ENCODE data around the gene FAM162B. TPM values are rescaled to one million over a fixed set of nuclear protein-coding genes. Genes with fewer than 3 reads are reported as not detected.

The FAM162B gene
- total RNA-seq, 1 experiment from 2014 or later: 2.1 TPM

- TF ChIP-seq CTCF (conservative IDR thresholded peaks at IDR 0.05): no peak
- WGBS (ENCODE audit: extremely low coverage, insufficient read length, low lambda C conversion rate): no CpG with 5 or more reads among the region's 2 CpGs
- Mint-ChIP-seq H3K4me1 (peaks cover 7 to 8% of the 10 kb centered on the region in 2 experiments), H3K27ac (no peak overlapping the region), H3K9me3 (no peaks in the 10 kb centered on the region; a peak in 1 of 5 replicates), H3K36me3 (ENCODE audit: insufficient read depth in 1 of 3, low read depth in 3 of 3) (no peaks in the 10 kb centered on the region; a peak in 2 of 7 replicates), H3K27me3 (ENCODE audit: low read depth) (peaks cover 44% of the 10 kb centered on the region), H3K4me3 (no peak overlapping the region)
- Histone ChIP-seq H2BK5ac (ENCODE audit: insufficient read length, low read length) (no peak overlapping the region), H3K56ac (ENCODE audit: insufficient read length, low read depth, low read length) (no peak overlapping the region), H4K91ac (ENCODE audit: insufficient read length, low read depth, low read length) (no peak overlapping the region), H3K4ac (ENCODE audit: low read depth, low read length) (no peak overlapping the region), H3K4me2 (ENCODE audit: insufficient read depth, insufficient read length, low read length) (no peak overlapping the region), H2BK20ac (ENCODE audit: low read depth, low read length, poor library complexity, severe bottlenecking) (no peak overlapping the region), H2AK5ac (ENCODE audit: insufficient read length, low read length) (no peak overlapping the region), H3K14ac (ENCODE audit: insufficient read depth, low read length) (no peak overlapping the region), H3K79me2 (ENCODE audit: insufficient read depth, low read length) (no peaks in the 10 kb centered on the region), H3K9ac (ENCODE audit: extremely low read depth, insufficient read length, low read length) (no peak overlapping the region), H2BK120ac (ENCODE audit: low read depth, low read length, poor library complexity, severe bottlenecking) (no peak overlapping the region), H3K18ac (ENCODE audit: insufficient read length, low read depth, low read length) (no peak overlapping the region), H3K79me1 (ENCODE audit: insufficient read depth, low read depth, low read length, poor library complexity, severe bottlenecking) (no peaks in the 10 kb centered on the region), H4K8ac (replicated peaks; ENCODE audit: insufficient read length, low read depth, low read length) (no peak overlapping the region), H3K27ac (ENCODE audit: insufficient read length, low read depth, low read length) (no peak overlapping the region), H2BK15ac (ENCODE audit: low read depth, low read length) (no peak overlapping the region), H3K4me1 (ENCODE audit: insufficient read depth, low read length) (no peaks in the 10 kb centered on the region), H3K27me3 (ENCODE audit: insufficient read depth, low read length) (peaks cover 17% of the 10 kb centered on the region; the same call in 1 of the 2 replicates), H3K23ac (ENCODE audit: insufficient read length, low read depth, low read length) (no peak overlapping the region), H4K5ac (ENCODE audit: insufficient read length, low read depth, low read length) (no peak overlapping the region), H3T11ph (ENCODE audit: low read length) (no peak overlapping the region), H3K9me3 (ENCODE audit: control insufficient read depth, low read depth, low read length) (no peaks in the 10 kb centered on the region), H2AFZ (ENCODE audit: low read length) (no peak overlapping the region), H4K20me1 (ENCODE audit: control insufficient read depth, insufficient read depth, insufficient read length) (no peaks in the 10 kb centered on the region), H2BK12ac (ENCODE audit: insufficient read length, low read depth, low read length) (no peak overlapping the region), H3K23me2 (ENCODE audit: insufficient read length, low read depth, low read length, poor library complexity, severe bottlenecking) (peaks cover 12% of the 10 kb centered on the region)
- no peak for DNase-seq
Observed at GRCh38 chr6:116767715-116768114, 2.2 kb upstream of the FAM162B start.
